ENCODE measurements around the gene SLC24A4. TPM values are rescaled to one million over a fixed set of nuclear protein-coding genes. Genes with fewer than 3 reads are reported as not detected.

The SLC24A4 gene
- total and polyA plus RNA-seq, 2 of the 4 experiments (the other 2 are of a cell fraction): not detected

GRCh38 chr14:92437729-92438285, 114.8 kb downstream of the SLC24A4 start:
- Histone ChIP-seq H3K9ac (ENCODE audit: low read depth, low read length) (no peak overlapping the region), H3K4ac (ENCODE audit: low read depth, low read length) (no peak overlapping the region), H4K91ac (ENCODE audit: insufficient read depth, low read depth, low read length) (no peak overlapping the region), H3K27me3 (ENCODE audit: control insufficient read depth, insufficient read depth, low read length) (peaks cover 17% of the 10 kb centered on the region), H3K4me2 (ENCODE audit: low read depth, low read length) (no peak overlapping the region), H2AK5ac (ENCODE audit: low read depth, low read length) (no peak overlapping the region), H2BK5ac (ENCODE audit: low read depth, low read length, poor library complexity, severe bottlenecking) (no peak overlapping the region), H3K23ac (ENCODE audit: low read depth, low read length) (no peak overlapping the region), H4K8ac (ENCODE audit: low read depth in 2 of 2, low read length in 2 of 2) (no peak overlapping the region), H3K9me1 (ENCODE audit: insufficient read depth, low read length) (no peaks in the 10 kb centered on the region), H2BK120ac (ENCODE audit: low read depth, low read length) (no peak overlapping the region), H3K27ac (ENCODE audit: insufficient read depth, low read length) (no peak overlapping the region), H3K36me3 (ENCODE audit: control insufficient read depth, insufficient read depth, low read length) (no peaks in the 10 kb centered on the region), H3K79me1 (ENCODE audit: low read depth in 1 of 2, low read length in 2 of 2) (no peaks in the 10 kb centered on the region), H3K4me3 (ENCODE audit: insufficient read depth, low read depth, low read length) (no peak overlapping the region), H3K18ac (ENCODE audit: low read depth, low read length) (no peak overlapping the region), H3K56ac (ENCODE audit: extremely low read depth, insufficient read depth, low read length) (no peak overlapping the region), H2BK15ac (ENCODE audit: low read depth, low read length) (no peak overlapping the region), H2AK9ac (replicated peaks; ENCODE audit: low read depth, low read length, poor library complexity) (no peak overlapping the region), H4K5ac (ENCODE audit: low read depth, low read length) (no peak overlapping the region), H2BK20ac (ENCODE audit: low read depth, low read length) (no peak overlapping the region), H4K20me1 (ENCODE audit: insufficient read depth, low read length) (no peaks in the 10 kb centered on the region), H3K14ac (replicated peaks; ENCODE audit: low read depth, low read length) (no peak overlapping the region), H2AFZ (replicated peaks; ENCODE audit: low read length, poor library complexity) (no peak overlapping the region), H3K9me3 (ENCODE audit: control insufficient read depth, insufficient read depth, low read length) (peaks cover 6% of the 10 kb centered on the region), H3K4me1 (ENCODE audit: control insufficient read depth, insufficient read depth, low read length) (no peaks in the 10 kb centered on the region)
- intact Hi-C loops (cut with micrococcal nuclease): no loop called here
- ChIA-PET CTCF (no interaction called here), POLR2A (ENCODE audit: unreplicated experiment) (no interaction called here)
- ATAC-seq (ENCODE audit: low read depth) (no peak), DNase-seq (no peak)
- 42% methylated on average over 4 of the region's 12 CpGs; no CpG with 5 or more reads in 1 of the 2 experiments for WGBS, 2 experiments (ENCODE audit: extremely low coverage in 2 of 2, insufficient read length in 1 of 2)
- TF ChIP-seq, protein P1, sequence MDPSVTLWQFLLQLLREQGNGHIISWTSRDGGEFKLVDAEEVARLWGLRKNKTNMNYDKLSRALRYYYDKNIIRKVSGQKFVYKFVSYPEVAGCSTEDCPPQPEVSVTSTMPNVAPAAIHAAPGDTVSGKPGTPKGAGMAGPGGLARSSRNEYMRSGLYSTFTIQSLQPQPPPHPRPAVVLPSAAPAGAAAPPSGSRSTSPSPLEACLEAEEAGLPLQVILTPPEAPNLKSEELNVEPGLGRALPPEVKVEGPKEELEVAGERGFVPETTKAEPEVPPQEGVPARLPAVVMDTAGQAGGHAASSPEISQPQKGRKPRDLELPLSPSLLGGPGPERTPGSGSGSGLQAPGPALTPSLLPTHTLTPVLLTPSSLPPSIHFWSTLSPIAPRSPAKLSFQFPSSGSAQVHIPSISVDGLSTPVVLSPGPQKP (IDR thresholded peaks at IDR 0.05; ENCODE audit: borderline replicate concordance, low read depth, low read length): no peak
- TF ChIP-seq CTCF (conservative IDR thresholded peaks at IDR 0.05; ENCODE audit: low read depth, low read length) (no peak), RAD21 (IDR thresholded peaks at IDR 0.05; ENCODE audit: low read length) (no peak), USF2 (IDR thresholded peaks at IDR 0.05; ENCODE audit: low read depth, low read length) (no peak), SMC3 (IDR thresholded peaks at IDR 0.05; ENCODE audit: low read depth, low read length) (no peak), MAZ (IDR thresholded peaks at IDR 0.05; ENCODE audit: borderline replicate concordance, low read depth, low read length) (no peak), RCOR1 (IDR thresholded peaks at IDR 0.05; ENCODE audit: insufficient replicate concordance, low read length) (no peak), MXI1 (IDR thresholded peaks at IDR 0.05; ENCODE audit: borderline replicate concordance, low read depth, low read length) (no peak), BHLHE40 (IDR thresholded peaks at IDR 0.05; ENCODE audit: low read depth, low read length) (no peak), MAFK (IDR thresholded peaks at IDR 0.05; ENCODE audit: low read depth, low read length) (no peak), CHD1 (IDR thresholded peaks at IDR 0.05; ENCODE audit: low read depth, low read length) (no peak), RFX5 (IDR thresholded peaks at IDR 0.05; ENCODE audit: low read depth, low read length) (no peak), CEBPB (IDR thresholded peaks at IDR 0.05; ENCODE audit: low read depth, low read length) (no peak), FOS (IDR thresholded peaks at IDR 0.05; ENCODE audit: low read depth, low read length) (no peak)
- BruUV-seq (replicated peaks): no TSS peak
- in situ Hi-C loops (cut with MboI; ENCODE audit: low sequenced_read_pairs): no loop called here
- dilution Hi-C loops (cut with HindIII; ENCODE audit: low sequenced_read_pairs, unreplicated experiment): no loop called here

Measured in IMR-90 (cell line).